HG02571 (cell line): ENCODE data around the gene WFS1.

Source experiments
- ATAC-seq: cut with Tn5 transposase; IDR thresholded peaks from one replicate; pipeline ENCODE4 v1.9.1; 2021; ENCODE audit warnings: mild to moderate bottlenecking, moderate library complexity; ENCODE audit not compliant: unreplicated experiment

Gene WFS1

GRCh38 chr4:6235901-6236640 lies 33.6 kb upstream of the WFS1 start:
- ATAC-seq = no peak

- ATAC-seq = no peak
These were observed 32.7 kb upstream of the WFS1 start for GRCh38 chr4:6236816-6237390.

DNA sequence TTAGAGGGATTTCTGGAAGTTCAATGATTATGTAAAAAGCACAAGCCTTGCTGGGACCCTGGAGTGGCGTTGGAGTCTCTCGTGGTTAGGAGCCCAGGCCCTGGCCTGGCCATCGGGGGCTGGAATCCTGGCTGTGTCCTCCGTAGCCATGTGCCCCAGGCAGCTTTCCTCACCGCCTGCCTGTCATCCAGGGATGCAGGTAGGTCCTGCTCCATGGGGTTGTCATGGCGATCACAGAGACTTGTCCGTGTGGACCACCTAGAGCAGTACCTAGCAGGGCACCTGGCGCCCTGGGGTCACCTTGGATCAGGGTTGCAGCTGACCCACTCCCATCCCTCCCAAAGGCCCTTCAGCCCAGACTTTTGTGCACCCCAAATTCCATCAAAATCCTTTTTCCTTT lies 30.2 kb upstream of the WFS1 start:
- ATAC-seq = no peak

DNA sequence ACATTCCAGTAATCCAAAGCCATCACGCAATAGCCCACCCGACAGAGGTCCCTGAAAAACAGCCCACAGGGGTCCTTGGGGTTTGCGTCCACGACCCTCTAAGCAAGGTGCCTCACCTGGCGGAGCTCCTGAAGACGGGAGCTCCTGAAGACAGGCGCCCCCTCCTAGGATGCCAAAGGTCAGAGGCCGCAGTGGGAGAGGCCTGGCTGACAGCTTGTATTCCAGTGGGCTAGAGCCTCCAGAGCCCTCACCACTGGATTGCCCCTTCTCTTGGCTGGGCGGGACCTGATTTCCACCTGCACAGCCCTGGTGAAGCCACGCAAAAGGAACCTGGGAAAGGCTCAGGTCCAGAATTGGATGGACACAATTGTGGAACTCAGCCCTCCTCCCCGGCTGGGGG lies 29.7 kb upstream of the WFS1 start:
- ATAC-seq = no peak

DNA sequence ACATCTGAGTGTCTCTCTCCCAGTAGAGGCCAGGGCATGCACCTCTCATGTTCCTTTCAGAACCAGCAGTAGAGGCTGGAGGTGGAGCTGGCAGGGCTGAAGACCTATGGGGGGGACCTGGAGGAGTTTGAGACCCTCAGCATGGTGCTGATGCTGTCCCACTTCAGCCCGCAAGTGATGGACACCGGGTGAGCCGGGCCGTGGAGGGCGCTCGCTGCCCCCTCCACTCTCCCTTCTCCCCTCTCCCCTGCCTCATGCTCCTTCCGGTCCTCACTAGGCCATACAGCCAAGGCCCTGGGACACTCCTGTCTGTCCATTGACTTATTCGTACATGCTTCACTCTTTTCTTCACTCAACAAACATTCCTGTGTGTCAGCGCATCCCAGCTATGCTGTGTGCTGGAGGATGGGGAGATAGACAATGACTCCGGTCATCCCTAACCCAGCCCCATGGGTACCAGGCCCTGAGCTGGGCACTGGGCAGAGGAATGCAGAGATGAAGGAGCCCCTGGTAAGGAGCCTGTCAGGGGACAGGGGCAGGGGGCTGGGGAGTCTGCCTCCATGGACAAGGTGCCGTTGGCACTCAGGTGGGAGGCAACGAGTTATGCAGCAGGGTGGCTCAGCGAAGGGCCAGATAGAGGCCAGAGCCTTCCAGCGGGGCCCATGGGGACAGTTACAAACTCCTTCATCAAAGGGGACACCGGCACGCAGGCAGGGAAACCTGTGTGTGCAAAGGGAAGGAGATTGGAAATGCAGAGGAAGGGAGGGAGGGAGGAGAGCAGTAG lies 28.4 kb upstream of the WFS1 start:
- no peak for ATAC-seq

DNA sequence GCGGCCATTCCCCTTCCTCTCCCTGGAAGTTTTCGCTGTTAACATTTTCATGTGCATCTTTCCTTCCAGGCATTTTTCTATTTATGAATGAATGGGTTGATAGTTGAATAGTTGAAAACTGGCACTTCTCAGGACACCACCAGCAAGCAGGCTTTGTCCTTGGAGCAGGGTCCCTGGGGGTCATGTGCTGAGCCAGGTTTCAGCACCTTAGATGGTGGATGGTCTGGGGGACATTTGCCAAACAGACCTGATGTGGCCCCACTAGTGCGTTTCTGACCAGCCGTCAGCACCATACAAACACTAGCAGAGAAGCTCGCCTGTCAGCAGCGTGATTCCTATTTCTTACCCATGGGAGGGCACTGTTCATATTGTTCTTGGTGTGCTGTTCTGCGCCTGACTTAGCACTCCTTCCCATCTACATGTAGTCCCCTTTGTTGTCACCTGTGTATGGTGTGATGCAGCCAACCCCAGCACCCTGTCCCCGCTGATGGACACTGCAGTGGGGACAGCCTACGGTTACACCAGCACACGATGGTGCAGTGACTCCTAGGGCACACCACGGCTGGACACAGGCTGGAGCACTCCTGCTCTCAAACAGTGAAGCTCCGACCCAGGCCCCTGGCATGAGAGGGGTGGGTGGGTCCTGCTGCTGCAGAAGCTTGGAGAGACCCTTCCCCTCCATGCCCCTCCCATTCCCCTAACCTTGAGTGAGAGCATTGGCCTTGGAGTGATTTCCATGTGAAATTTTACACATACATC lies 27.2 kb upstream of the WFS1 start:
- no peak for ATAC-seq

- no peak for ATAC-seq
These were observed 24.1 kb upstream of the WFS1 start for GRCh38 chr4:6245246-6246169.

- ATAC-seq = no peak
These were observed 23.4 kb upstream of the WFS1 start for GRCh38 chr4:6246170-6246634.

DNA sequence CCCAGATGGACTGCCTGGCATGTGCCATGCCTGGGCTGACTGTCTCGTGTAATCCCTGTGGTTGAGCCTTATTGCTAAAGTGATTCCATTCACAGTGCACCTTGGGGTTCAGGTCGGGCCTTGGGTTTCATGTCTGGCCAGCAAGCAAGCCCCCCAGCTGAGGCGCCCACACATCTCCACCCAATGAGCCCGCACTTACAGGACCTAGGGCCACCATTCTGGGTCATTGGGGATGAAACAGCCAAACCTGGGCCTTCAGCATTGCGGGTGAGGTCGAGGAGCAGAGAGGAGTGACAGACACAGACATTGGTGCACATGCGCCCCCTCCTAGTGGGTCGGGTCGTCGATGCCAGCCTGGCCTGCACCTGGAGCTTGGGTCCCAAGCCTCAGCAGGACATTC lies 21.3 kb upstream of the WFS1 start:
- no peak for ATAC-seq

- ATAC-seq = no peak
These were observed 19.2 kb upstream of the WFS1 start for GRCh38 chr4:6250235-6250983.

- ATAC-seq = no peak
These were observed 18.7 kb upstream of the WFS1 start for GRCh38 chr4:6250984-6251295.

- ATAC-seq = no peak
These were observed 18.3 kb upstream of the WFS1 start for GRCh38 chr4:6251365-6251764.

DNA sequence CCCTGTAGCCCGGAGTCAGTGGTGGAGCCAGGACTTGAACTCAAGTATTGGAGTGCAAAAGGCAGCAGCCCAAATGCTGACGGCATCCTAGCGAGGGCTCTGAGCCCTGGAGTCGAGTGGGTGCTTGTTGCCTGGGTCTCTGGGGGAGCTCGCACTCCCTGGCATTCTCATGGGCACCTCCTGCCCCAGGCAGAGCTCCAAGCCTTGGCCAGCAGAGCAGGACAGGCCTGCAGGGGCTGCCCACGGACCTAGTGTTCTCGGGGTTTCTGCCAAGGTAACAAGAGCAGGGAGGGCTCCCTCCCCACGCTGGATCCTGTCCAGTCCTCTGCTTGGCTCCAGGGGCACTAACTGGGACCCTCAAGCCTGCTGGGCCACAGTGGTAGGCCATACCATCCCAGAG lies 17.6 kb upstream of the WFS1 start:
- ATAC-seq = no peak

- no peak for ATAC-seq
These were observed 16.5 kb upstream of the WFS1 start for GRCh38 chr4:6253111-6253510.

DNA sequence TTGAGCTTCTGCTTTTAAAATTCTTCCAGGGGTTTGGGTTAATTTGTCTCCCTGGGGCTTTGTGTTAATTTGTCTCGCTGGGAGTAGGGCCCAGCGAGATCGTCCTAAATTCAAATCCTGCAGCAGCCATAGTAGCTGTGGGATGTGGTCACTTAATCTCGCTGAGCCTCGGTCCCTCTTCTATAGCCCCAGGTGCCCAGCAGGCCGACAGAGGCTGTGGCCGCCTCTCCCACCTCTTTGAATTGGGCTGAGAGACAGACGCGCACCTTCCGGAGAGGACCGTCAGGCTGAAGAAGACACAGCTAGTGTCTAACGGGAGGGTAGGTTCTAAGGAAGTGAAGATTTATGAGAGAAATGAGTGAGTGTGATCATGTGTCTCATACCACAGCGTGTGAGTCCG lies 15.7 kb upstream of the WFS1 start:
- no peak for ATAC-seq

- no peak for ATAC-seq
These were observed 13.5 kb upstream of the WFS1 start for GRCh38 chr4:6256141-6256540.

DNA sequence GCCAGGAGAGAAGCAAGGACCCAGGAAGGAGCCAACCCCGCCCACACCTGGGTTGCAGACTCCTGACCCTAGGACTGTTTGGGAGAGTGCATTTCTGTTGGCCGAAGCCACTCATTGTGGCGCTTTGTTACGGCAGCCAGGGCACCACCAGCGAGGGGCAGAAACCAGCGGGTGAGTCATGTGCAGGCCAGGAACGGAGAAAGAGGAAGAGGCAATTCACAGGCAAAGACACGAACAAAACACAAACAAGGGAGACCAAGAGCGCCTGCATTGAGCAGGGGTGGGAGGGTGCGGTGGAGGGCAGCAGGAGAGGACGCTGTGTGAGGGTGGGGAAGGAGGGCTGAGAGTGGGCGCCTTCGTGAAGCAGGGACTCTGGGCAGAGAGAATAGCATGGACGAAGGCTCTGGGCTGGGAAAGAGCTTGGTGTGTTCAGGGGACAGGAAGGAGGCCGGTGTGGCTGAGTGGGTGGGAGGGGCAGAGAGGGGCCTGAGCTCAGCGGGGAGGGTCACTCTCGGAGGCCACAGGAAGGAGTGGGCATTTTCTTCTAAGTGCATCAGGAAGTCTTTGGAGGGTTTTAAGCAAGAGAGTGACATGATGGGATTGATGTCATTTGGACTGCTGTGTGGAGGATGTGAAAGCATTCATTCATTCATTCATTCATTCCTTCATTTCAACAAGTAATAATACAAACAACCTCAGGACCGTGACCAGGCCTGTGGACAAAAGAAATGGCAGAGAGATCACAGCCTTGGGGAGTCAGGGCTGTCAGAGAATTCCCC lies 12.2 kb upstream of the WFS1 start:
- ATAC-seq = no peak

DNA sequence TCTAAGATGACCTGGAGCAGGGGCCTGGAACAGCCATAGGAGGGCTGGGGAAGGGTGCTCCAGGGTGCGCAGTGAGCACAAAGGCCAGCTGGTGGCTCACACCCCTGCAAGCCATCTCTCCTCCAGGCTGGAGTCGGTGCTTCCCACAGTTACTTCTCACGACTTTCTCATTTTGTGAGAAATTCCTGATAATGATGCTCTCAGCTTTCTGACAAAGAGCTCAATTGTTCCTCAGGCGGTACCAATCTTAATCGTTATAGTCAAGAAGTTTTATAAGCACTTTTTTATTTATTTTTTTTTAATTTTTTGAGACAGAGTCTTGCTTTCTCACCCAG lies 11.7 kb upstream of the WFS1 start:
- ATAC-seq = no peak

DNA sequence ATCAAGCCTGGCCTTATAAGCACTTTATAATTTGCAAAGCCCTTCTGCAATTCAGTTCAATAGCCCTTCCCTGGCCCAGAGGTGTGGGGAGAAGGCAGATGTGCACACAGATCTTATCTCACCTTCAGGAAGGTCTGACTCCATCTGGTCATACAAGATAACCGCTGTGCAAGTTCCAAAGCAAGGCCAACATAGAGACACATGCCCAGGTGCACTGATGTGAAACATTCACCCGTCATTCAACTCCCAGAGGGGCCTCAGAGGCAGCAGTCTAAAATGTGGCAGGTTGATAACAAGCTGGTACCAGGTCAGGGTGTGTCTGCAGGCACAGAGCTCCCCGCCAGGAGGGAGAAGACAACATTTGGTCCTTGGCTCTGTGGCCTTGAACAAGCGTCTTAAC lies 10.9 kb upstream of the WFS1 start:
- ATAC-seq = no peak
